Ovary (tissue), 3 donors: ENCODE results near the gene AKR7A2.

ENCODE experiments used
- CTCF ChIP-seq, 3 donors: fragments of 450-650 bp in 2 of 3; fragments of 200-600 bp in 1 of 3; IDR thresholded peaks; one replicate each; pipeline versions ENCODE4 v1.5.1 to v1.8.0; 2016 to 2022; ENCODE audit warnings: antibody characterized with exemption in 3 of 3, mild to moderate bottlenecking in 1 of 3
- POLR2A ChIP-seq: fragments of 450-650 bp; IDR thresholded peaks from one replicate; pipeline ENCODE4 v1.6.1; 2017; ENCODE audit warnings: antibody characterized with exemption, mild to moderate bottlenecking, moderate library complexity
- donor health status: DM: no; HTN: no; CAD: no.

DNA sequence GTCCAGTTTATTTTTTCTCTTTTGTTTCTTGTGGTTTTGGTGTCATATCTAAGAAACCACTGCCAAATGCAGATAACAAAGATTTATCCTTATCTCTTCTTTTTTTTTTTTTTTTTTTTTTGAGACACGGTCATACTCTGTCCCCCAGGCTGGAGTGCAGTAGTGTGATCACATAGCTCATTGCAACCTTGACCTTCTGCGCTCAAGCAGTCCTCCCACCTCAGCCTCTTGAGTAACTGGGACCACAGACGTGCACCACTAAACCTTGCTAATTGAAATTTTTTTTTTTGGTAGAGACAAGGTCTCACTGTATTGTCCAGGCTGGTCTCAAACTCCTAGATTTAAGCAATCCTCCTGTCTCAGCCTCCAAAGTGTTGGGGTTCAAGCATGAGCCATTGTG lies 9.1 kb upstream of the AKR7A2 start:
- TF ChIP-seq CTCF (IDR thresholded peaks at IDR 0.05) = no peak
- TF ChIP-seq POLR2A = no peak
